ENCODE data around the gene ABHD17C.
"Not testable (repeated sequence)": the region's sequence is repeated elsewhere in the genome, so short reads cannot be mapped to it uniquely, and the experiment has no call there.

Gene ABHD17C

DNA sequence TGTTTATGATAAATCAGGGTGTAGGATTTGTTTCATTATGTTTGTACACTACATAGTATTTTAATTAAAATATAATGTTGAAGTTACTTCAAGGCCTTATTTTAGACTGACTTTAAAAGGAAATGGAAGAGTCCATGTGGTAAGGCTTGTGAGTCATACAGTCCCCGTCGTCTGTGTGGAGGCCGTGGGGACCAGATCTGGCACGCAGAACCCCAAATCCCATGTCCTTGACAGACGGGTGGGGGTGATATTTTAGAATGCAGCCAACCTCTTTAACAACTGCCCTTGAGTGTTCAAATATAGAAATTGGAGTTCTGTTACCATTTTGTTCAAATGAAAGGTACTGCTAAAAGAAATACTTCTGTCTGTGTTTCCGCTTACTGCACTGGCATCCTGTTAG is 35.8 kb downstream of the ABHD17C start:
- DNase-seq (ENCODE audit: low spot score): no peak

DNA sequence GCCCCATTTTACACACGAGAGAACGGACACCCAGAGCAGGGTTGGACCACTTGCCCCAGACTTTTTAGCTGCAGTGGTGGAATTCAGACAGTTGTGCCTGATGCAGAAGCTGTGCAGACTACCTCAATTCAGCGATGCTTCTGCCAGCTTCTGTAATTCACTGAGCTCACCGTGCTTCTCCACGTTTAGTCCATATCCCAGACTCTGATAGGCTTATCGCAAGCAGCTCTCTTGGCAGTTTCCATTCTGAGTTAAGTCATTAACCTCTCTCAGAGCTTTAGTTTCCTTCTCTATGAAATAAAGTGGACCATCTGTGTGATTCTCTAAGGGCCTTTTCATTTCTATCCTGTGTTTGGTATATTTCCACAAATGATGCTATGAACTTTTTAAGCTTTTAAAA is 37.1 kb downstream of the ABHD17C start:
- no peak for DNase-seq (ENCODE audit: low spot score)

DNA sequence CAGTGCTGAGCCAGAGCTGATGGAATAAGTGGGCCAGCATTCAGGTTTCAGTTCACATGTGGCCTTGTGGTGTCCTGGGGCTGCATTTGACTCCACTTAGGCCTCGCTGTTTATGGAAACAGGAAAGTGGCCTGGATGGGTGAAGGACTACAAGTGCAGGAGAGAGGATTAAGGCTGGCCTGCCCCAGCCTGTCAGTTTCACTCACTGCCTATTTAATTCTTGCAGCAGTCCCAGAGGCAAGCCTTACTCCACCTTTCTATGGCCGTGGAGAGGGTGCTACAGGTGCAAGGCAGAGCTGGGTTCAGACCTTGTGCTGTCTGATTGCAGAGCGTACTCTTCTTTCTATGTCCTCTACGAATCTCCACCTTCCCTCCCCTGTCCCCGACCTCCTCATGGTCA is 37.7 kb downstream of the ABHD17C start:
- no peak for DNase-seq (ENCODE audit: low spot score)

DNA sequence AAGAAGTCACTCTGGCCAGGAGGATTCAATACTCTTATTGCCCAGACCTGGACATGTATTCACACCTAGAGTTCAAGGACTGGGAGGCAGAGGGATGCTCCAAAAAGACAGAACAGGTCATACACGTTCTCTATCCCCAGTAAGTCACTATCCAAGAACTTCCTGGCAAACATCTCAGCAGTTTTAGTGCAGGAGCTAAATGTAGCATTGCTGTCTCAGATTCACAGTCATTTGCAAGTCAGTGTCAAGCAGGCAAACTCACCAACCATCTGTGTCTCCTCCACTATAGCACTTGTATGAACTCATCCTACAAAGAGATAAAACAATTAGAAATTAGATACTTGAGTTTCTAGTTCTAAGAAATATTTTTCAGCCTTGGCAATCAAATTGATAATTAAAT is 38.4 kb downstream of the ABHD17C start:
- DNase-seq (ENCODE audit: low spot score): no peak

DNA sequence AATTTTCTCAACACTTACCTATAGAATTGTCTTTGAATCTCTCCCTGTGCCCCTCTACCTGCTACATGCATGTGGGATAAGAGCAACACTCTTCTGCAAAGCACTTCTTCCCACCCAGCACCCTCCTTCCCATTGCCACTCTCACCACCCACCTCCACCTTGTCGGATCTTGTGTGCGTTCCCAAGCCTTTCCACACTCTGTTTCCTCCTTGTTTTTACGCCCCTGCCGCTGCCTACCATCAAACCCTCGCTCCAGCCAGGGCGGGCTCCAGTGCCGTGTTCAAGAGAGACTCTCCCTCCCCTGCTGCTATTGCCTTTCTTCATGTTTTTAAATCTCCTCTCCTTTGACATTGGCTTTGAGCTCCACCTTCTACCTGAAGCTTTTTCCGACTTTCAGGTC is 40.2 kb downstream of the ABHD17C start:
- DNase-seq (ENCODE audit: low spot score): no peak

DNA sequence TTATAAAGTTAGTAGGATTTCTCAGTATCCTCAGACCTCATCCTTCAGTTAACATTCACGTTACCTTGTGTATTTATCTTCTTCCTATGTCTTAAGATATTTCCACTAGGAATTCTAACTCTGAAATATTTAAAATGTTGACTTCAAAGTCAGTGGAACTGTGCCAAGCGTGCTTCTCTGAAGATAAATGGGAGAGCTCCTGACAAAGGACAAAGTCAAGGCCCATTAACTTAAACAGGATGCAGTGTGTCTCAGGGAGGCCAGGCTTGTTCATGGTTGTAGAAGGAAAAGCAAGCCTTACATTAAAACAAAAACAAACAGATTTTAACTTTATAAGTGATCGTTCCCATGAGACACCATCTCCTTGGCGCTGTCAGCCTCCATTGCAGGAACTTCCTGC is 41.5 kb downstream of the ABHD17C start:
- DNase-seq (ENCODE audit: low spot score): no peak

DNA sequence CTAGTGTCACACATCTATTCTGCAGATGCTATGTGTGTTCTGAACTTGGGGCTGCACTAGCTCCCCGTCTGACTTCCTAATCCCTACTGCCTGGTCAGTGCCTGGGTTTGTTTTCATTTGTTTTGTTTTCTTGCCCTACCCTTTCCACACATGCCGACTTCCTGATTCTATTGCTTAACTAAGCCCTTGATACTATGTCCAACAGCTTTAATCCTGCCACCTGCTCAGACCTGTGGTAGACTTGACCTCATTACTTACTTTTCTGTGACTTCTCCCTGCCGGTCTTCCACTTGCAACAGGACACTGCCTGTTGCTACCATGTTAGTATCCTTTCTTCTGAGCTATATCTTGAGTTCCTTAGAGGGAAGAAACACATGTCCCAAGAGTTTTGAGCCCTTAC is 44.8 kb downstream of the ABHD17C start:
- no peak for DNase-seq (ENCODE audit: low spot score)

DNA sequence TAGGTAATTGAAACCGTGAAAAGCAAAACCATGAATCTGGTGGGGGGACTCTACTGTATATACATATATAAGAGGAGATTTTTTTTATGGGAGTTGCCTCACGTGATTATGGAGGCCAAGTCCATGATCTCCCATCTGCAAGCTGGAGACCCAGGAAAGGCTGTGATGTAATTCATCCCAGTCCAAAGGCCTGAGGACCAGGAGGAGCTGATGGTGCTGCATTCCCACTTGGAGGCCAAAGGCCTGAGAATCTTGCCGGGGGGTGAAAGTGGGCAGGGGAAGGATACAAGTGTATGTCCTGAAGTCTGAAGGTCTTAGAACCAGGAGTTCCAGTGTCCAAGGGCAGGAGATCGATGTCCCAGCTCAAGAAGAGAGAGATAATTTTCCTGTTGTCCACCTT is 47.0 kb downstream of the ABHD17C start:
- no peak for DNase-seq (ENCODE audit: low spot score)

DNA sequence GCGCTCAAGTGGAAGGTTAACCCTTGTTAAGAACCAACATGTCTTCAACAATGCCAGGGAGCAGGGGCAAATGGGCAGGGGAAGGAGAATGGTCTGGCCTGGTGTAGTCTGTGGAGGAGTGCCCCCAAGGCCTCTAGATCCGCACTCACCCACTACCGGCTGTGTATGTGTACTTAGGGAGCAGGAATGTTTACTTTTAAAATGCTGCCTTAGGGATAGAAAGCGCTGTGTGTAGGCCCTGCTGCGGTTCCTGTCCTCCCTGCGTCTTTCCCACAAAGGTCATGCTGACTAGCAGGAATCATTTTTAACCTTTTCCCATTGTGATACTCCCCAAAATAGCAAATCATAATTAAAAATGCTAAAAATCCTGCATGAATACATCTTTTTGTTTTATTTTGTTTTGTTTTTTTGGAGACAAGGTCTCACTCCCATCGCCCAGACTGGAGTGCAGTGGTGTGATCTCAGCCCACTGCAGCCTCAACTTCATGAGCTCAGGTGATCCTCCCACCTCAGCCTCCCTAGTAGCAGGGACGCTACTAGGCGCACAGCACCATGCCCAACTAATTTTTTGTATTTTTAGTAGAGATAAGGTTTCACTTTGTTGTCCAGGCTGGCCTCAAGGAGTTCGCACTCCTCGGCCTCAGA is 48.2 kb downstream of the ABHD17C start:
- no peak for DNase-seq (ENCODE audit: low spot score)

DNA sequence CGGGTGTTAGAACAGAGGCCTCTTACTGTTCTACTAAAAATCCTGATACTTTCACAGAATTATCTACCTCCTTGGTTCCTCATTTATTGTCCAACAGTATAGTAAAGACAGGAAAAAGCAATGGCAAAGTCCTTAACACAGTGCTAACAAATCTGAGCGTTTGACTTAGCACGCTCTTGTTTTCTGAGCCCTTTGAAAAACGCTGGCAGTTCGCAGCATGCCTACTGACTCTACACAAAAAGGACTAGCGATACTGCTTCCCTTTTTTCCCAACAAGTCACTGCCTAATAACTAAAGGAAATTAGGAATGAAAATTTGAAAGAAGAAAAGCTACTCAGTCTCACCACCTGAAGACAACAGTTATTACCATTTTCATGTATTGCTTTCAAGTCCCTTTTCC is 49.3 kb downstream of the ABHD17C start:
- DNase-seq (ENCODE audit: low spot score): no peak

DNA sequence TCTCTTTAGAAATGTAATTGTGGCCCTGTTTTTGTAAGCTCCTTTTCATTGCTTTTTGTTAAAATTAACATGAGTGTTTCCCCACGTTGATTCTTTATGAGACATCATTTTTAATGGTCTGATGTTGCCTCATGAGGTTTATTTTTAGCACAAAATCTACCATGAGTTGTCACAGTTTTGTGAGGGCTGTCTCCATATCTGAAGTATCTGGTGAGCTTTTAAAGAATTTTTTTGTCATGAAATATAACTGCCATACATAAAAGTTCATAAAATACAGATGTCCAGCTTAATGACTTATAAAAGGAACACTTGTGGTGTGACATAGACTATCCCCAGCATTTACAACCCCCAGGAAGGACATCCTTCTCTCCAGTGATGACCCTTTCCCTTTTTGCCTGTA is 49.7 kb downstream of the ABHD17C start:
- DNase-seq (ENCODE audit: low spot score): no peak

DNA sequence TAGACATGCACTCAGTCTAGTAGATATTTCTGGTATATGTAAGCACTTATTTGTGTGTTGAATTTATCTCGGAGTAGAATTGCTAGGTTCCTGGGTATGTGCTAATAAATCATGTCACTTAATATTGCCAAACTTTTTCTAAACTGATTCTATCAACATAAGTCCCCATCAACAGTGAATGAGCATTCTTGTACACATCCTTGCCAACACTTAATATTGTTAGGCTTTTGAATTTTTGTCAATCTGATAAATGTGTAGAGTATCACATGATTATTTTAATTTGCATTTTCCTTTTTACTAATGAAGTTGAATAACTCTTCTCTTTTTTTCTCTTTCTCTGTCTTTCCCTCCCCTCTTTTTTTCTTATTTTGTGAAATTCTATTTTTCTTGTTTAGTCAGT is 50.8 kb downstream of the ABHD17C start:
- DNase-seq (ENCODE audit: low spot score): no peak

DNA sequence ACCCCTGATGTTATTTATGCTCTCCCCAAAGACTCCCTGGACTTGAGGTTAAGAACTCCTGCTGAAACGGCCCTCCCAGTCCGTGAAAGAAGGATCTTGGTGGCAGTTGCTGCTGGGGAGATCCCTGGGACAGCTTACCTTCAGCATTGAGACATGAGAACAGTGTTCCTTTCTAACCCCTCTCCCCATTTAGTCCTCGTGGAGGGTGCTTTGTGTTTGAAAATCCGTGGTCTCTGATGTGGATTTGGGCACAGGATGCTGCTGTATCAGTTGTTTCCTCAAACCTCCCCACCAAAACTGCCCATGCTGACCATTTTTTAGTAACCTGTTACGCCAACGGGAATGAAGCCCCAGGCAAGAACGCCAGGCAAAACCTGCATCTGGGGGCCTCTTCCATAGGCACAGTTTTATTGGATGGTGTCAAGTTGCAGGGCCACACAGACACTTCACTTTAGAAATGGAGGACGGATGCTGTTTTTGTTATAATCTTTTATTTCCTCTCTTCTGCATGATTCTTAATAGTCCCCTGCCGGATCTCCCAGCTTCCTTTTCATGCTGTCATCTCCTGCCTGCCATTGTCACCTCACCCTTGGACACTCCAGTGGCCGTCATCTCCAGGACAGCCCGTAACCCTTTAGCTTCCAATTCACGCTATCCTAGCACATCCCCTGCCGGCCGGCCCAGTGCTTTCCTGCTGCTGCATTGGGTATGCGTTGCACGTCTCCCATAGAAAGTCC is 52.4 kb downstream of the ABHD17C start:
- no peak for DNase-seq (ENCODE audit: low spot score)

DNA sequence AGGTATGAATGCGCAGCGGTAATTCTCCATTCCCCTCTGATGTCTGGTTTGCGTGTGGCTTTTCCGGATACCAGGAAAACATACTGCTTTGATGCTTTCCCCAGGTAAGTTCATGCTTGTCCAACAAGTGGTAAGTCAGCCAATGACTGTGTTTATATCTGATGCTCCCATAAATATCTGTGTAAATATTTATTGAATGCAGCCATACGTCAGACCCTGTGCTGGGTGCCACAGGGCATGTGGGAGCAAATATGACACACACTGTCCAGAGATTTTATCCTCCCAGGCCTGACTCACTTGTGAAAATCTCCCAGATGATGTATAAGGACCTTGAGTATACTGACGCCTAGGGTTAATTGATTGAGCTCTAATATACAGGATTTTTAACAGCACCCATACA is 54.5 kb downstream of the ABHD17C start:
- DNase-seq (ENCODE audit: low spot score): no peak

DNA sequence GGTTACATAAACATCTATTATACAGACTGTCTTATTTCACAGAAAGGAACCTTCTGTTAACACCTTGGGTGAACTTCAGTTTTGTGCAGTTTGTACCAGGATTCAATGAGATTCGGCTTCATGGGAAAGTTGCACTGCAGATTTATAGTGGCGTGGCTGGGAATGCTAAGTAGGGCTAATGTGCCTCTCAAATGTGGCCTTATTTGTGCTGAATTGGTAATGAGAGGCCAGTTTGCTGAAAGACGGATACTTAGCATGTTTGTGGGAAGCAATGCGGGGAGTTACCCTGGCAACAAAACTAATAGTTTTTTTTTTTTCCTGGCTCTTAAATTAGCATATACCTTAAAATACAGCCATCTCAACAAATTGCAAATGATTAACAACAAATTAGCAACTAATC is 55.5 kb downstream of the ABHD17C start:
- no peak for DNase-seq (ENCODE audit: low spot score)

DNA sequence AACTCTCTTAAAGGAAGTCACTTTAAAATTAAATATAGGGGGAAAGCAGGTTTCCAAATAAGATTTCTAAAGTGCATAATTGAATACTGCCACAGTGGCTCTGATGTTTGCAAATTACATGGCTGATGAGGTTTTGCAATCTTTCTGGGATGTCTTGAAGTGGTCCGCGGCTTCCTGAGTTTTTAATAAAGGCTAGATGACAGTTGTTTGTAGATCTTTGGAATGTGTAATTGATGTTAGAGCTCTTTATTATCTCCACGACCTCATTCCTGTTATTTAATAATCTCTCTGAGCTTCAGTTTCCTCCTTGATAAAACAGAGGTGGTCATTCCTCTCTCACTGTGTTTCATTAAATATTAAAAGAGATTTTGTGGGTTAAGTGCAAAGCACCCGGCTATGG is 57.1 kb downstream of the ABHD17C start:
- DNase-seq (ENCODE audit: low spot score): no peak

DNA sequence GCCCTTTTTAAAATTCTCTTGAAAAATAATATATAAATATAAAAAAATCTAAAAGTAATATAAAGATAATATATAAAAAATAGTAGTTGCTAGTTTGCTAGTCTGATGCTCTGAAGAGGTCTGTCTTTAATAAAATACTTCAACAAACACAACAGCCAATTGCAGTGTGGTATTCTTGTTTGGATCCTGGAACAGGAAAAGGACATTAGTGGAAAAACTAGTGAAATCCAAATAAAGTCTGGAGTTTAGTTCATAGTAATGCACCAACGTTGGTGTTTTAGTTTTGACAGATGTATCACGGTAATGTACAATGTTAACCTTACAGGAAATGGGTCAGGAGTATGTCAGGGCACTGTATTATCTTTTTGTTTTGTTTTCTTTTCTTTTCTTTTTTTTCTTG is 58.1 kb downstream of the ABHD17C start:
- no peak for DNase-seq (ENCODE audit: low spot score)

DNA sequence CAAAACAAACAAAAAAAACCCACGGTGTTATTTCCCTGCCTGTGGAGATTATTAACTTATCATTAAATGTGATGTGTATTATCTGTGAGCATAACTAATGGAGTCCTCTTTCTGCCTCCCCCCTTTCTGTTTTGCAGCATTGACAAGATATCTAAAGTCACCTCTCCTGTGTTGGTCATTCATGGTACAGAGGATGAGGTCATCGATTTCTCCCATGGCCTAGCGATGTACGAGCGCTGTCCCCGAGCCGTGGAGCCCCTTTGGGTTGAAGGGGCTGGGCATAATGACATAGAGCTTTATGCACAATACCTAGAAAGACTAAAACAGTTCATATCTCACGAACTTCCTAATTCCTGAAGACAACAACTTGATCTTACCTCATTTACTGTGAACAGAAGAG is 58.9 kb downstream of the ABHD17C start:
- no peak for DNase-seq (ENCODE audit: low spot score)

DNA sequence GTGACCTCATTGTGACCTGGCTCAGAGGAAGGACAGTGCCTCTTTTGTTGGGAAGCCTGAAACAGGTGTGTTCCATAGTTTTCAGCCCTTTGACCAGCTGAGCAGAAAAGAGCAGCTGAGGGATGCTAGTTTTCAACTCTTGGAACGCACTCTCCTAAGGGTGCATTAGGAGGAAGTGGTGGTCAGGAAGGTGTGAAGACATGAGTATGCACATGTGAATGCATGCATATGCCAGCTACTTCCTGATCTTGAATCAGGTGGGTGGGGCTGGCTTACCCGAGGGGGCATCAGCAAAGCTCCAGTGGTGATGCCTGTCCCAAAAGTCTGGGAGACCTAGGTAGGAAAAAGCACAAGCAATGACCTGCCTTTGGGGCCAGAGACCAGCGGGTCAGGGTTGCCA is 60.8 kb downstream of the ABHD17C start:
- DNase-seq (ENCODE audit: low spot score): no peak

DNA sequence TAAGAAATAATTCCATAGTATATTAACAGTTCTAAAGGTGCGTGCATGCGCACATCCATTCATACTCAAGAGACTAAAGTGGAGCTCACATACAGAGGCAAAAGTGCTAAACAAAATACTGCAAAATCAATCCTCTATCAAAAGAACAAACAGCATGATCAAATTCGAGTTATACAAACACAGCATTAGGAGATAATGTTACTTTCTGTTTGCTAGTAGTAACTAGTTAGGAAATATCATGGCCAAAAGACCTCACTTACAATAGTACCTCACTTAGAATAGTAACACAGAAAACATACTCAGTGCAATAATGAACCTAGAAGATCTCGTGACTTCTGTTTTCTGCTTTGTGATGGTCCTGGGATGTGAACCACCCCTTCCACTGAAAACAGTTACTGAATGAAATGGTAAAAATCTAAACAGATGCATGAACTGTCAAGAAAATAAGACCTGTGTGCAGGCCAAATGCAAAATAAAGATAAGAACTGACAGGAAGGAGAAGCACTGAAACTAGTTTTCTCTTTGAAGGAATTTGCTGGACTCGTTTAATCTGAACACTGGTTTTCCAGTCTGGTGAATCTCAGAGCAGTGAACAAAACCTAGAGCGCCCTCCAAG is 63.1 kb downstream of the ABHD17C start:
- DNase-seq (ENCODE audit: low spot score): no peak

DNA sequence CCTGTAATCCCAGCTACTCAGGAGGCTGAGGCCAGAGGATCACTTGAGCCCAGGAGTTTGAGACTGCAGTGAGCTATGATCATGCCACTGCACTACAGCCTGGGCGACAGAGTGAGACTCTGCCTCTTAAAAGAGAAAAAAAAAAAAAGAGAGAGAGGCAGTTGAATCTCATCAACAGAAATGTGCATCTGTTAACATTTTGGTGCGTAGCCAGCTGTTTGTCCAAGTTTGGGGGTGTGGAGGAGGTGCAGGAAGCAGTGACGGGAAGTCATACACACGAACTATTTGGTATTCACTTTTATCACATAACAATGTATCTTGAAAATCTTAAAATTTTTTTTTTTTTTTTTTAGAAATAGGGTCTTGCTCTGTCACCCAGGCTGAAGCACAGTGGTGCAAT is 65.8 kb downstream of the ABHD17C start:
- DNase-seq (ENCODE audit: low spot score): no peak

DNA sequence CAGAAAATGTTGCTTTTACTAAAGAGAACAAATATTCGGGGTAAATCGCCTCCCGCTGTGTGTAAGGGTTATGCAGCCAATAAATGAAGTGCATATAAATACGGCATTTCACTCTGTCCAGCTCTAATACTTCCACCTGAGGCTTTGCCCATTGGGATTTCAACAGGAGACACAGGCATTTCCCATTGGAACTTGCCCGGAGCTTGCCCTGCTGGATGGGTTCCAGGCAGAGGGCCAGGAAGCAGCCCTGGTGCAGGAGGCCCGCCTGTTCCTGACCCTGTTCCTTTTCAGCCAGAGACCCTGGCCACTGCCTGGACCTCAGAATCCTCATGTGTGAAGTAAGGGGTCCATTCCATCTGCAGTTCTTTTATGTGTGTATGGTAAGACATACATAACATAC is 66.6 kb downstream of the ABHD17C start:
- no peak for DNase-seq (ENCODE audit: low spot score)

DNA sequence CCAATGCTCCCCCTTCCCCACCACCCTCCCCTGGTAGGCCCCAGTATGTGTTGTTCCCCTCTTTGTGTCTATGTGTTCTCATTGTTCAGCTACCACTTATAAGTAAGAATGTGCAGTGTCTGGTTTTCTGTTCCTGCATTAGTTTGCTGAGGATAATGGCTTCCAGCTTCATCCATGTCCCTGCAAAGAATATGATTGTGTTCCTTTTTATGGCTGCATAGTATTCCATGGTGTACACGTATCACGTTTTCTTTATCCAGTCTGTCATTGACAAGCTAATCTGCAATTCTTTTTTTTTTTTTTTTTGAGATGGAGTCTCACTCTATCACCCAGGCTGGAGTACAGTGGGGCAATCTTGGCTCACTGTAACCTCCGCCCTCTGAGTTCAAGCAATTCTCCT is 68.1 kb downstream of the ABHD17C start:
- not testable (repeated sequence) for DNase-seq (ENCODE audit: low spot score)

DNA sequence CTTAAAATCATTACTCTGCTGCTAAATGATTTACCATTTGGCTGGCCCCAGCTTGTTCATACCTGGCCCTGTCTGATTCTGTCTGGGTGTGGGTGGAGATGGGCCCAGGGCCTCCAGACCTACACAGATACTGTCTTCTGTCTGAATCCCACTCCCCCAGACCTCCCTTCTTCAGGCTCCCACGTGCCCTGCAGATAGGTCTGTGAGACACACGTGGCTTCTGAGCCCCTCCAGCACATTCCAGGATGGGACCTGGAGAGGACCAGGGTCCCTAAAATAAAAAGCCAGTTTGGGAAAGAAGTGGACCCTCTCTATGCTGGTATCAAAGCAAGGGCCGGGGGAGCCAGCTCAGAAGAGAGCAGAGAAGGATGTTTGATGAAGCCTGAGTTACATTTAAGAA is 69.4 kb downstream of the ABHD17C start:
- DNase-seq (ENCODE audit: low spot score): no peak
